ENCODE measurements around the gene FHIT.

The FHIT gene

GRCh38 chr3:59992578-59992977, 1258.7 kb downstream of the FHIT start:
- H3K9me3 ChIP-seq (ENCODE audit: insufficient read depth, low read length), result no peaks in the 10 kb centered on the region
- no peak for DNase-seq (ENCODE audit: low read depth, low spot score)
- H3K36me3 ChIP-seq (ENCODE audit: insufficient read depth, insufficient read length, low read length), result no peaks in the 10 kb centered on the region
- TF ChIP-seq SUZ12 (IDR thresholded peaks at IDR 0.05; ENCODE audit: extremely low read depth, insufficient read depth, insufficient read length) (no peak), ZNF274 (IDR thresholded peaks at IDR 0.05; ENCODE audit: low read depth, low read length) (no peak), YY1 (IDR thresholded peaks at IDR 0.05; ENCODE audit: insufficient read depth, insufficient read length) (no peak)
- no peak overlapping the region for H3K9ac ChIP-seq (ENCODE audit: insufficient read length, low read depth)
- no peak overlapping the region for H3K4me3 ChIP-seq (ENCODE audit: insufficient read length, low read depth)
- no peaks in the 10 kb centered on the region for H3K27me3 ChIP-seq (ENCODE audit: insufficient read depth, insufficient read length)
- H3K4me1 ChIP-seq (ENCODE audit: insufficient read depth, insufficient read length), result no peaks in the 10 kb centered on the region

- Histone ChIP-seq H3K4me3 (ENCODE audit: insufficient read length, low read depth) (no peak overlapping the region), H3K9ac (ENCODE audit: insufficient read length, low read depth) (no peak overlapping the region), H3K36me3 (ENCODE audit: insufficient read depth, insufficient read length, low read length) (no peaks in the 10 kb centered on the region), H3K27me3 (ENCODE audit: insufficient read depth, insufficient read length) (no peaks in the 10 kb centered on the region), H3K9me3 (ENCODE audit: insufficient read depth, low read length) (no peaks in the 10 kb centered on the region), H3K4me1 (ENCODE audit: insufficient read depth, insufficient read length) (no peaks in the 10 kb centered on the region)
- DNase-seq (ENCODE audit: low read depth, low spot score), result no peak
- TF ChIP-seq SUZ12 (IDR thresholded peaks at IDR 0.05; ENCODE audit: extremely low read depth, insufficient read depth, insufficient read length), result no peak
- TF ChIP-seq ZNF274 (IDR thresholded peaks at IDR 0.05; ENCODE audit: low read depth, low read length), result no peak
- no peak for TF ChIP-seq YY1 (IDR thresholded peaks at IDR 0.05; ENCODE audit: insufficient read depth, insufficient read length)
These were observed 1260.3 kb downstream of the FHIT start for GRCh38 chr3:59990915-59991314.

- H3K4me3 ChIP-seq (ENCODE audit: insufficient read length, low read depth), result no peak overlapping the region
- H3K36me3 ChIP-seq (ENCODE audit: insufficient read depth, insufficient read length, low read length), result no peaks in the 10 kb centered on the region
- no peaks in the 10 kb centered on the region for H3K27me3 ChIP-seq (ENCODE audit: insufficient read depth, insufficient read length)
- H3K4me1 ChIP-seq (ENCODE audit: insufficient read depth, insufficient read length), result no peaks in the 10 kb centered on the region
- H3K9ac ChIP-seq (ENCODE audit: insufficient read length, low read depth), result no peak overlapping the region
- DNase-seq (ENCODE audit: low read depth, low spot score), result no peak
- no peak for TF ChIP-seq ZNF274 (IDR thresholded peaks at IDR 0.05; ENCODE audit: low read depth, low read length)
- 0 out of 2 replicates have a peak, but pooled peaks cover 6% of the 10 kb centered on the region for H3K9me3 ChIP-seq (ENCODE audit: insufficient read depth, low read length)
These were observed 1268.7 kb downstream of the FHIT start for GRCh38 chr3:59982510-59982909.

- TF ChIP-seq ZNF274 (IDR thresholded peaks at IDR 0.05; ENCODE audit: low read depth, low read length) (no peak), YY1 (IDR thresholded peaks at IDR 0.05; ENCODE audit: insufficient read depth, insufficient read length) (no peak), SUZ12 (IDR thresholded peaks at IDR 0.05; ENCODE audit: extremely low read depth, insufficient read depth, insufficient read length) (no peak)
- no peak for DNase-seq (ENCODE audit: low read depth, low spot score)
- H3K9ac ChIP-seq (ENCODE audit: insufficient read length, low read depth), result no peak overlapping the region
- 0 out of 2 replicates have a peak, but pooled peaks cover 6% of the 10 kb centered on the region for H3K9me3 ChIP-seq (ENCODE audit: insufficient read depth, low read length)
- H3K27me3 ChIP-seq (ENCODE audit: insufficient read depth, insufficient read length), result no peaks in the 10 kb centered on the region
- H3K4me1 ChIP-seq (ENCODE audit: insufficient read depth, insufficient read length), result no peaks in the 10 kb centered on the region
- no peaks in the 10 kb centered on the region for H3K36me3 ChIP-seq (ENCODE audit: insufficient read depth, insufficient read length, low read length)
- H3K4me3 ChIP-seq (ENCODE audit: insufficient read length, low read depth), result no peak overlapping the region
These were observed 1269.9 kb downstream of the FHIT start for GRCh38 chr3:59981377-59981776.

GRCh38 chr3:59980576-59980975, 1270.7 kb downstream of the FHIT start:
- Histone ChIP-seq H3K27me3 (ENCODE audit: insufficient read depth, insufficient read length) (no peaks in the 10 kb centered on the region), H3K9ac (ENCODE audit: insufficient read length, low read depth) (no peak overlapping the region), H3K36me3 (ENCODE audit: insufficient read depth, insufficient read length, low read length) (no peaks in the 10 kb centered on the region), H3K4me1 (ENCODE audit: insufficient read depth, insufficient read length) (no peaks in the 10 kb centered on the region), H3K4me3 (ENCODE audit: insufficient read length, low read depth) (no peak overlapping the region), H3K9me3 (ENCODE audit: insufficient read depth, low read length) (0 out of 2 replicates have a peak, but pooled peaks cover 6% of the 10 kb centered on the region)
- TF ChIP-seq YY1 (IDR thresholded peaks at IDR 0.05; ENCODE audit: insufficient read depth, insufficient read length) (no peak), ZNF274 (IDR thresholded peaks at IDR 0.05; ENCODE audit: low read depth, low read length) (no peak), SUZ12 (IDR thresholded peaks at IDR 0.05; ENCODE audit: extremely low read depth, insufficient read depth, insufficient read length) (no peak)
- DNase-seq (ENCODE audit: low read depth, low spot score), result no peak

GRCh38 chr3:59979542-59979941, 1271.7 kb downstream of the FHIT start:
- Histone ChIP-seq H3K36me3 (ENCODE audit: insufficient read depth, insufficient read length, low read length) (no peaks in the 10 kb centered on the region), H3K4me1 (ENCODE audit: insufficient read depth, insufficient read length) (no peaks in the 10 kb centered on the region), H3K27me3 (ENCODE audit: insufficient read depth, insufficient read length) (no peaks in the 10 kb centered on the region), H3K9me3 (ENCODE audit: insufficient read depth, low read length) (0 out of 2 replicates have a peak, but pooled peaks cover under 1% of the 10 kb centered on the region), H3K9ac (ENCODE audit: insufficient read length, low read depth) (no peak overlapping the region), H3K4me3 (ENCODE audit: insufficient read length, low read depth) (no peak overlapping the region)
- TF ChIP-seq ZNF274 (IDR thresholded peaks at IDR 0.05; ENCODE audit: low read depth, low read length), result no peak
- TF ChIP-seq SUZ12 (IDR thresholded peaks at IDR 0.05; ENCODE audit: extremely low read depth, insufficient read depth, insufficient read length), result no peak
- no peak for TF ChIP-seq YY1 (IDR thresholded peaks at IDR 0.05; ENCODE audit: insufficient read depth, insufficient read length)
- DNase-seq (ENCODE audit: low read depth, low spot score), result no peak

GRCh38 chr3:59978979-59979378, 1272.3 kb downstream of the FHIT start:
- DNase-seq (ENCODE audit: low read depth, low spot score), result no peak
- Histone ChIP-seq H3K4me3 (ENCODE audit: insufficient read length, low read depth) (no peak overlapping the region), H3K9me3 (ENCODE audit: insufficient read depth, low read length) (no peaks in the 10 kb centered on the region), H3K9ac (ENCODE audit: insufficient read length, low read depth) (no peak overlapping the region), H3K4me1 (ENCODE audit: insufficient read depth, insufficient read length) (no peaks in the 10 kb centered on the region), H3K27me3 (ENCODE audit: insufficient read depth, insufficient read length) (no peaks in the 10 kb centered on the region), H3K36me3 (ENCODE audit: insufficient read depth, insufficient read length, low read length) (no peaks in the 10 kb centered on the region)
- TF ChIP-seq ZNF274 (IDR thresholded peaks at IDR 0.05; ENCODE audit: low read depth, low read length) (no peak), SUZ12 (IDR thresholded peaks at IDR 0.05; ENCODE audit: extremely low read depth, insufficient read depth, insufficient read length) (no peak), YY1 (IDR thresholded peaks at IDR 0.05; ENCODE audit: insufficient read depth, insufficient read length) (no peak)

GRCh38 chr3:59970796-59971195, 1280.5 kb downstream of the FHIT start:
- no peak for DNase-seq (ENCODE audit: low read depth, low spot score)
- Histone ChIP-seq H3K9me3 (ENCODE audit: insufficient read depth, low read length) (no peaks in the 10 kb centered on the region), H3K36me3 (ENCODE audit: insufficient read depth, insufficient read length, low read length) (no peaks in the 10 kb centered on the region), H3K4me1 (ENCODE audit: insufficient read depth, insufficient read length) (no peaks in the 10 kb centered on the region), H3K4me3 (ENCODE audit: insufficient read length, low read depth) (no peak overlapping the region), H3K27me3 (ENCODE audit: insufficient read depth, insufficient read length) (no peaks in the 10 kb centered on the region), H3K9ac (ENCODE audit: insufficient read length, low read depth) (no peak overlapping the region)
- TF ChIP-seq YY1 (IDR thresholded peaks at IDR 0.05; ENCODE audit: insufficient read depth, insufficient read length) (no peak), SUZ12 (IDR thresholded peaks at IDR 0.05; ENCODE audit: extremely low read depth, insufficient read depth, insufficient read length) (no peak)
